DND-41 (cell line): ENCODE data around the gene NPC1.

Experiments used
- ATAC-seq: fragments of 200-7000 bp; cut with Tn5 transposase; 3 replicates; pipeline ENCODE4 v1.9.1; 2021; ENCODE audit warnings: low read depth; ENCODE audit not compliant: insufficient read depth
- DNase-seq: peaks from one replicate; pipeline ENCODE4 v3.0.0-alpha.2; 2020
- H2AFZ ChIP-seq: 2 replicates; pipeline ENCODE4 v1.6.0; 2012; ENCODE audit warnings: low read depth, low read length
- H3K27ac ChIP-seq: 2 replicates; pipeline ENCODE4 v1.5.1; 2012; ENCODE audit warnings: low read length, inconsistent platforms
- H3K27me3 ChIP-seq: fragments of 200-600 bp; sonication (generic); 2 replicates; pipeline ENCODE4 v1.6.0; 2012; ENCODE audit warnings: low read length, mild to moderate bottlenecking, inconsistent platforms; ENCODE audit not compliant: insufficient read depth, poor library complexity
- H3K36me3 ChIP-seq: 2 replicates; pipeline ENCODE4 v1.5.1; 2012; ENCODE audit warnings: low read length, inconsistent platforms; ENCODE audit not compliant: insufficient read depth
- H3K4me1 ChIP-seq: 2 replicates; pipeline ENCODE4 v1.5.1; 2012; ENCODE audit warnings: mild to moderate bottlenecking, low read length; ENCODE audit not compliant: insufficient read depth
- H3K4me2 ChIP-seq: 2 replicates; pipeline ENCODE4 v1.6.0; 2012; ENCODE audit warnings: mild to moderate bottlenecking, moderate library complexity, low read length, inconsistent platforms; ENCODE audit not compliant: insufficient read depth
- H3K4me3 ChIP-seq, 2 experiments: fragments of 200-600 bp in 1 of 2; shearing (Covaris generic) in 1 of 2; 2 replicates each; pipeline ENCODE4 v1.5.1; 2012 to 2016; ENCODE audit warnings: inconsistent platforms in 2 of 2, low read length in 2 of 2, mild to moderate bottlenecking in 2 of 2, low read depth in 1 of 2, moderate library complexity in 1 of 2
- H3K79me2 ChIP-seq: 2 replicates; pipeline ENCODE4 v1.6.0; 2012; ENCODE audit warnings: low read length, inconsistent platforms; ENCODE audit not compliant: insufficient read depth
- H3K9ac ChIP-seq: 2 replicates; pipeline ENCODE4 v1.6.0; 2012; ENCODE audit warnings: low read depth, mild to moderate bottlenecking, inconsistent platforms, low read length, moderate library complexity
- H3K9me3 ChIP-seq: 2 replicates; pipeline ENCODE4 v1.5.1; 2012; ENCODE audit warnings: low read length, moderate library complexity, mild to moderate bottlenecking, inconsistent platforms; ENCODE audit not compliant: insufficient read depth, severe bottlenecking
- H4K20me1 ChIP-seq: 2 replicates; pipeline ENCODE4 v1.6.0; 2012; ENCODE audit warnings: low read length; ENCODE audit not compliant: insufficient read depth
- CTCF ChIP-seq: IDR thresholded peaks from 2 replicates; pipeline ENCODE4 v1.5.1; 2012; ENCODE audit warnings: borderline replicate concordance, low read length, moderate library complexity, mild to moderate bottlenecking; ENCODE audit not compliant: poor library complexity, severe bottlenecking; ENCODE audit errors: extremely low read depth
- EZH2 ChIP-seq: IDR thresholded peaks from 3 replicates; pipeline ENCODE4 v1.6.1; 2012; ENCODE audit warnings: borderline replicate concordance, low read depth, mild to moderate bottlenecking, moderate library complexity, low read length, inconsistent platforms; ENCODE audit not compliant: severe bottlenecking

NPC1 gene

DNA sequence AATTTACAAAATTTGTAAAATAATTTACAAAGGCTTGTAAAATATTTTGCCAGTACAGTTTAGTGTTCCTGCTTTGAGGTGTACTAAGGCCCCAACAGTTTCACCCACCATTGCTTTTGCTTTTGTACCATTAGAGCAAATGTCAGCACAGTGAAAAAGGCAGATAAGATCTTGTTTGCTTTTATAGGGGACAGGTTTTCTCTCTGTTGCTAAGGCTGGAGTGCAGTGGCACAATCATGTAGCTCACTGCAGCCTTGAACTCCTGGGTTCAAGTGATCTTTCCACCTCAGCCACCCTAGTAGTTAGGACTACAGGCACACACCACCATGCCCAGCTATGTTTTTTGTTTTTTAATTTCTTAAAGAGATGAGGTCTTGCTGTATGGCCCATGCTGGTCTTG, 19.6 kb upstream of the NPC1 start:
- no peak for TF ChIP-seq EZH2
- TF ChIP-seq CTCF, result no peak
- no peak overlapping the region for H3K27ac ChIP-seq
- H2AFZ ChIP-seq, result no peak overlapping the region
- no peak overlapping the region for H3K4me2 ChIP-seq
- DNase-seq (no peak), ATAC-seq (no peak)
- H3K79me2 ChIP-seq, result no peaks in the 10 kb centered on the region
- no peak overlapping the region for H3K4me3 ChIP-seq
- no peaks in the 10 kb centered on the region for H3K36me3 ChIP-seq
- H3K27me3 ChIP-seq, result no peaks in the 10 kb centered on the region
- H3K9ac ChIP-seq, result no peak overlapping the region
- H3K4me1 ChIP-seq, result no peaks in the 10 kb centered on the region
- H3K9me3 ChIP-seq, result no peaks in the 10 kb centered on the region
- H4K20me1 ChIP-seq, result no peaks in the 10 kb centered on the region

DNA sequence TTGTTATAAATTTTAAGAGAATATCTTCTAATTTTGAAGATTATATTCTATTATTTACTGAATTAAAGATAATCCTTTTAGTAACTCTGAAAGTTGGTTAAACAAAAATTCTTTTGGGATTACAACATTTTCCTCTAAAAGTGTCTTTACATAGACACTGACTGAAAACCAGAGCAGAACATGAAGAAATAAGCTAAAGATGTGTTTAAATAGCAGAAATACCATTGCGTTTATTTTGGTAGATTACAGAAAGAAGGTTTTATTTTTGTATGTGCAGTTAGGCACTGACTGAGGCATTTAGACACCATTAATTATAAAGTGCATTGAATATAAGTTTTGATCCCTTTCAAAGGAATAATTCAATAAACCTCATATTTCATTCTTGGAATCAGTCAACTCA, 13.5 kb upstream of the NPC1 start:
- ATAC-seq, result no peak
- no peaks in the 10 kb centered on the region for H3K9me3 ChIP-seq
- no peak overlapping the region for H3K4me2 ChIP-seq
- H3K4me1 ChIP-seq, result no peaks in the 10 kb centered on the region
- TF ChIP-seq CTCF, result no peak
- TF ChIP-seq EZH2, result no peak
- H3K36me3 ChIP-seq, result no peaks in the 10 kb centered on the region
- H4K20me1 ChIP-seq, result no peaks in the 10 kb centered on the region
- no peak overlapping the region for H3K9ac ChIP-seq
- no peaks in the 10 kb centered on the region for H3K27me3 ChIP-seq
- no peak for DNase-seq
- no peak overlapping the region for H2AFZ ChIP-seq
- H3K79me2 ChIP-seq, result no peaks in the 10 kb centered on the region
- H3K4me3 ChIP-seq, result no peak overlapping the region
- H3K27ac ChIP-seq, result no peak overlapping the region

- H3K4me3 ChIP-seq, result no peak overlapping the region
- H3K27ac ChIP-seq, result no peak overlapping the region
- ATAC-seq (no peak), DNase-seq (no peak)
- H3K9me3 ChIP-seq, result no peaks in the 10 kb centered on the region
- no peaks in the 10 kb centered on the region for H3K4me1 ChIP-seq
- peaks cover 2% of the 10 kb centered on the region for H3K27me3 ChIP-seq
- no peaks in the 10 kb centered on the region for H4K20me1 ChIP-seq
- H3K9ac ChIP-seq, result no peak overlapping the region
- no peaks in the 10 kb centered on the region for H3K79me2 ChIP-seq
- no peak for TF ChIP-seq EZH2
- no peaks in the 10 kb centered on the region for H3K36me3 ChIP-seq
- H3K4me2 ChIP-seq, result no peak overlapping the region
- no peak overlapping the region for H2AFZ ChIP-seq
These were observed 9.9 kb upstream of the NPC1 start for GRCh38 chr18:23596183-23596582.

DNA sequence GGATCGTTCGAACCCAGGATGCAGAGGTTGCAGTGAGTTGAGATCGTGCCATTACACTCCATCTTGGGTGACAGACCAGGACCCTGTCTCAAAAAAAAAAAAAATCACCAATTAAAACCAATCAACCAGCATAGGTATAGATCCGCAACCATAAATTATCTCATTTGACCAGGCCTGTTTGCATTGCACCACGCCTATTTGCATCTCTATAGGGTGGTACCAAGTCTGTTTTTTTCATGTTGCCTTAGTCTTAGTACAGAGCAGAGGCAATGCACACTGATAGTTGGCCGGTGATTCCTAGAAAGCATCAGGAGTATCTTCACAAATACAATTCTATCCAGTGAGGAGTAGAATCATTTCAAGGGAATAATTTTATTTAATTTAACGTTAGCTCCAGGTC, 9.3 kb upstream of the NPC1 start:
- ATAC-seq, result no peak
- TF ChIP-seq EZH2, result no peak
- TF ChIP-seq CTCF, result no peak
- Histone ChIP-seq H3K36me3 (no peaks in the 10 kb centered on the region), H3K9ac (no peak overlapping the region), H3K9me3 (no peaks in the 10 kb centered on the region), H3K79me2 (no peaks in the 10 kb centered on the region), H2AFZ (no peak overlapping the region), H3K27me3 (peaks cover 2% of the 10 kb centered on the region), H3K4me1 (no peaks in the 10 kb centered on the region), H3K4me3 (no peak overlapping the region), H3K27ac (no peak overlapping the region), H3K4me2 (no peak overlapping the region), H4K20me1 (no peaks in the 10 kb centered on the region)
- DNase-seq, result no peak
